Suprapubic skin (tissue), 4 donors: ENCODE results near the gene MRNIP. TPM values are rescaled to one million over a fixed set of nuclear protein-coding genes. Genes with fewer than 3 reads are reported as not detected.

ENCODE experiments used
- DNase-seq, 2 donors: peaks; one replicate each; pipeline ENCODE4 v3.0.0-alpha.2; 2019; ENCODE audit warnings: low spot score in 2 of 2
- H3K27ac ChIP-seq: fragments of 200-600 bp; sonication (generic); one replicate; pipeline ENCODE4 v1.5.1; 2019
- H3K27me3 ChIP-seq: fragments of 200-600 bp; sonication (generic); one replicate; pipeline ENCODE4 v1.5.1; 2019
- H3K36me3 ChIP-seq: fragments of 200-600 bp; sonication (generic); one replicate; pipeline ENCODE4 v1.5.1; 2019
- H3K4me1 ChIP-seq: fragments of 200-600 bp; sonication (generic); one replicate; pipeline ENCODE4 v1.5.1; 2019
- H3K4me3 ChIP-seq: fragments of 200-600 bp; sonication (generic); one replicate; pipeline ENCODE4 v1.5.1; 2019; ENCODE audit warnings: mild to moderate bottlenecking
- H3K9me3 ChIP-seq: fragments of 200-600 bp; sonication (generic); one replicate; pipeline ENCODE4 v1.5.1; 2019
- CTCF ChIP-seq, 2 donors: fragments of 200-600 bp in 1 of 2; fragments of 450-650 bp in 1 of 2; sonication (generic) in 1 of 2; IDR thresholded peaks; one replicate each; pipeline ENCODE4 v1.5.1; 2016 to 2019; ENCODE audit warnings: antibody characterized with exemption in 2 of 2, mild to moderate bottlenecking in 1 of 2, moderate library complexity in 1 of 2
- EP300 ChIP-seq: sonication (generic); formaldehyde crosslinking; IDR thresholded peaks from one replicate; pipeline ENCODE4 v1.6.1; 2017; ENCODE audit warnings: antibody characterized with exemption
- POLR2A ChIP-seq, 2 donors: fragments of 450-650 bp; IDR thresholded peaks; one replicate each; pipeline ENCODE4 v1.6.1; 2017; ENCODE audit warnings: antibody characterized with exemption in 2 of 2, mild to moderate bottlenecking in 2 of 2, moderate library complexity in 2 of 2
- POLR2AphosphoS5 ChIP-seq, 3 donors: sonication (generic); formaldehyde crosslinking; IDR thresholded peaks; one replicate each; pipeline ENCODE4 v1.6.1; 2017; ENCODE audit warnings: antibody characterized with exemption in 3 of 3
- WGBS: methylation state at CpG from one replicate; pipeline ENCODE4 v1.1.5; 2018; 5-methylcytosine and 5-hydroxymethylcytosine counted together
- total RNA-seq, 4 donors: library from RNA; depleted of rRNA; stranded (reverse); fragments of >200 nt; gene quantifications; one replicate each; pipeline ENCODE4 v1.1.0, GENCODE V29; 2016

Gene MRNIP
- total RNA-seq, 4 donors from 2014 or later: 11.6 to 102 (median 22.6) TPM

- H3K4me1 ChIP-seq: peaks cover 67% of the 10 kb centered on the region
- no peak for TF ChIP-seq POLR2AphosphoS5 (IDR thresholded peaks at IDR 0.05)
- no peak for TF ChIP-seq EP300
- TF ChIP-seq CTCF (IDR thresholded peaks at IDR 0.05): no peak
- TF ChIP-seq POLR2A (IDR thresholded peaks at IDR 0.05): no peak
- no peaks in the 10 kb centered on the region for H3K27me3 ChIP-seq
- WGBS: 86% methylated on average over 11 of the region's 22 CpGs
- H3K9me3 ChIP-seq: no peaks in the 10 kb centered on the region
- no peak for DNase-seq
- H3K4me3 ChIP-seq: peak overlapping the region; percentile 98
- H3K36me3 ChIP-seq: peaks cover 64% of the 10 kb centered on the region
- H3K27ac ChIP-seq: no peak overlapping the region
Measured at GRCh38 chr5:179823937-179824744, 34.5 kb downstream of the MRNIP start.

- Histone ChIP-seq H3K4me3 (peak overlapping the region; percentile 98), H3K9me3 (no peaks in the 10 kb centered on the region), H3K4me1 (peaks cover 76% of the 10 kb centered on the region), H3K27ac (no peak overlapping the region), H3K36me3 (peaks cover 49% of the 10 kb centered on the region), H3K27me3 (no peaks in the 10 kb centered on the region)
- TF ChIP-seq POLR2A (IDR thresholded peaks at IDR 0.05): no peak
- WGBS: 52% methylated on average over 8 of the region's 8 CpGs
- DNase-seq: no peak
Measured at GRCh38 chr5:179822444-179822990, 36.1 kb downstream of the MRNIP start.

GRCh38 chr5:179822059-179822432 lies 36.6 kb downstream of the MRNIP start:
- TF ChIP-seq CTCF (IDR thresholded peaks at IDR 0.05) (no peak), EP300 (no peak), POLR2A (IDR thresholded peaks at IDR 0.05) (no peak), POLR2AphosphoS5 (IDR thresholded peaks at IDR 0.05) (no peak)
- peaks cover 45% of the 10 kb centered on the region for H3K36me3 ChIP-seq
- WGBS: 38% methylated on average over 3 of the region's 3 CpGs

GRCh38 chr5:179821298-179822058 lies 37.1 kb downstream of the MRNIP start:
- H3K4me1 ChIP-seq: peaks cover 79% of the 10 kb centered on the region

More at GRCh38 chr5:179822059-179822432, 36.6 kb downstream of the MRNIP start:
- no peak for DNase-seq
- Histone ChIP-seq H3K4me3 (peak overlapping the region; percentile 98), H3K9me3 (no peaks in the 10 kb centered on the region), H3K4me1 (peaks cover 78% of the 10 kb centered on the region), H3K27me3 (no peaks in the 10 kb centered on the region), H3K27ac (peak overlapping the region; percentile 99)

GRCh38 chr5:179820483-179821297 lies 37.9 kb downstream of the MRNIP start, which contains the start of gene SQSTM1:
SQSTM1 (plus strand) TSS chr5:179820905; CDS start chr5:179820937, 32 bp downstream.
- H3K27ac ChIP-seq: peak within 1 kb of the TSS; percentile 99
- TF ChIP-seq POLR2AphosphoS5 (IDR thresholded peaks at IDR 0.05): peak; percentile 97 to 98 (median 97)
- TF ChIP-seq CTCF (IDR thresholded peaks at IDR 0.05): no peak
- TF ChIP-seq POLR2A (IDR thresholded peaks at IDR 0.05): peak; percentile 97 to 99
- H3K4me3 ChIP-seq: peak within 1 kb of the TSS; percentile 98
- H3K27me3 ChIP-seq: no peaks in the 10 kb centered on the region
- WGBS: 0% methylated on average over 1 of the region's 81 CpGs
- H3K36me3 ChIP-seq: peaks cover 31% of the 10 kb centered on the region
- peaks cover 78% of the 10 kb centered on the region for H3K4me1 ChIP-seq
- no peaks in the 10 kb centered on the region for H3K9me3 ChIP-seq
- peak in 1 of 2 donors; percentile 87 for DNase-seq

More at GRCh38 chr5:179821298-179822058, 37.1 kb downstream of the MRNIP start:
- TF ChIP-seq POLR2AphosphoS5 (IDR thresholded peaks at IDR 0.05) (peak; percentile 56 to 81 (median 74)), EP300 (no peak), POLR2A (IDR thresholded peaks at IDR 0.05) (peak in 1 of 2 donors; percentile 91)
- Histone ChIP-seq H3K4me3 (peak overlapping the region; percentile 98), H3K9me3 (no peaks in the 10 kb centered on the region), H3K36me3 (peaks cover 39% of the 10 kb centered on the region), H3K27ac (peak overlapping the region; percentile 99), H3K27me3 (no peaks in the 10 kb centered on the region)
- under 1% methylated on average over 40 of the region's 54 CpGs for WGBS
- peak; percentile 98 for DNase-seq
